ENCODE measurements around the gene KCNK18. TPM values are rescaled to one million over a fixed set of nuclear protein-coding genes. Genes with fewer than 3 reads are reported as not detected.

KCNK18 gene
- total and polyA plus RNA-seq, 2 experiments from 2014 or later = not detected

- H3K27me3 Mint-ChIP-seq (ENCODE audit: insufficient read depth, low read depth, poor library complexity) = peaks cover 1% of the 10 kb centered on the region
- H2AFZ ChIP-seq = no peak overlapping the region
- H4K20me1 ChIP-seq (replicated peaks; ENCODE audit: insufficient read depth) = no peaks in the 10 kb centered on the region
- no peaks in the 10 kb centered on the region for H3K27me3 ChIP-seq (ENCODE audit: insufficient read depth)
- H3K4me1 Mint-ChIP-seq = peaks cover 3% of the 10 kb centered on the region; the same call in 1 of the 3 replicates
- H3K79me2 ChIP-seq (replicated peaks; ENCODE audit: insufficient read depth) = no peaks in the 10 kb centered on the region
- no peak overlapping the region for H3K4me3 Mint-ChIP-seq
- H3F3A ChIP-seq (replicated peaks; ENCODE audit: low read depth) = no peaks in the 10 kb centered on the region
- H3K9me2 ChIP-seq (ENCODE audit: insufficient read depth) = no peaks in the 10 kb centered on the region
- no peak overlapping the region for H3K27ac ChIP-seq (ENCODE audit: low read depth)
- peaks cover 9% of the 10 kb centered on the region; the same call in 2 of the 3 replicates for H3K36me3 Mint-ChIP-seq (ENCODE audit: low read depth)
- H3K27ac Mint-ChIP-seq = no peak overlapping the region
- no peak overlapping the region for H3K4me2 ChIP-seq
- no peak for TF ChIP-seq REST (IDR thresholded peaks at IDR 0.05; ENCODE audit: unreplicated experiment)
- TF ChIP-seq CREB1 (CRISPR knock-in tag; IDR thresholded peaks at IDR 0.05; ENCODE audit: low read depth) = no peak
- TF ChIP-seq EZH2phosphoT487 (IDR thresholded peaks at IDR 0.05; ENCODE audit: unreplicated experiment) = no peak
- no peak for TF ChIP-seq JUNB (IDR thresholded peaks at IDR 0.05; ENCODE audit: unreplicated experiment)
- no peak for TF ChIP-seq CTCF (conservative IDR thresholded peaks at IDR 0.05; ENCODE audit: low read depth in 2 of 2)
- TF ChIP-seq POLR2AphosphoS5 (IDR thresholded peaks at IDR 0.05; ENCODE audit: low read depth) = no peak
- TF ChIP-seq ZNF114 (CRISPR knock-in tag; IDR thresholded peaks at IDR 0.05) = no peak
- TF ChIP-seq ZNF462 (CRISPR knock-in tag; IDR thresholded peaks at IDR 0.05) = no peak
- TF ChIP-seq STAT1 (IDR thresholded peaks at IDR 0.05; ENCODE audit: unreplicated experiment) = no peak
- TF ChIP-seq ETS1 (IDR thresholded peaks at IDR 0.05) = no peak
- no peak for TF ChIP-seq NANOG (IDR thresholded peaks at IDR 0.05; ENCODE audit: borderline replicate concordance)
- TF ChIP-seq ZNF331 (CRISPR knock-in tag; IDR thresholded peaks at IDR 0.05; ENCODE audit: low read depth) = no peak
- TF ChIP-seq EZH2 (IDR thresholded peaks at IDR 0.05; ENCODE audit: low read depth, unreplicated experiment) = no peak
- no peak for DNase-seq (ENCODE audit: low spot score)
- H3K4me3 ChIP-seq = no peak overlapping the region
- H3K36me3 ChIP-seq (ENCODE audit: insufficient read depth) = no peaks in the 10 kb centered on the region
- no peaks in the 10 kb centered on the region for H3K4me1 ChIP-seq (ENCODE audit: insufficient read depth)
- no peak for ATAC-seq
- H3K9me3 Mint-ChIP-seq = peaks cover 23% of the 10 kb centered on the region
Measured at GRCh38 chr10:117188371-117188770, 8.9 kb upstream of the KCNK18 start.
